GM19025 (cell line): ENCODE data around the gene TMEM129.

Experiments
- ATAC-seq: cut with Tn5 transposase; IDR thresholded peaks from one replicate; pipeline ENCODE4 v1.9.1; 2021; ENCODE audit warnings: mild to moderate bottlenecking, low read depth, moderate library complexity; ENCODE audit not compliant: unreplicated experiment

The TMEM129 gene

GRCh38 chr4:1759170-1759817 is 38.2 kb upstream of the TMEM129 start:
- ATAC-seq, result no peak

DNA sequence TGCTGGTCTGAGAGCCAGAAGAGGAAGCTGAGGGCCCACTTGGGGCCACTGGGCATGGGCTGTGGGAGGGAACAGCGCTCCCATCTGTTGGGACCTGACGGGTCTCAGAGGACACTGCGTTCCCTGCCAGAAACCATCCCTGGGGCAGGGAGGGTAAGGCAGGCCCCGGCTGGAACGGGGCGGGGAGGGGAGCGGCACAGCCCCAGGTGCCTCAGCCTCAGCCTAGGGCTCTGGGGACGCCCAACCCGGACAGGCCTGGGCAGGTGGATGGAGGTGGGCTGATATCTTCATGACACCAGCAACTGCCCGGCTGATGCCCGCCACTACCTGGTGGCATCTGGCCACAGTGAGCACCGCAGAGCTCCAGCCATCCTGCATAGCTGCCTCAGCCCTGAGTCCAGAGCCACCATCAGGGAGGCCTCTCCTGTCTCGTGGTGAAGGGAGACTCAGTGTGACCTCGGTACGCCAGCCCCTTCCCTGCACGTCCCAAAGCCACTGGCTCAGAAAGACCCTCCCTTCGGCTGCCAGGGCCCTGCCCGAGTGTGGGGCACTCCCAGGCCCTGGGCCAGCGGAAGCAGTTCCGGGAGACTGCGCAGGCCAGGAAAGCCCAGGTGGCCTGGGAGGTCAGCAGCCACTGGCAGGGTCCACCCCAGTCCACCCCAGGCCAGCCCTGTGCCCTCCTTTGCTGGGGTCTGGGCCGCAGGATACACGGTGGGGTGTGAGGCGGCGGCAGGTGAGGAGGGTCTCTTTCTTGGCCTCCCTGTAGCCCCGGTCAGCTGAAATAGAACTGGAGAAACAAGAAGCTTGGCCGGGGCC is 37.4 kb upstream of the TMEM129 start:
- ATAC-seq, result no peak

GRCh38 chr4:1757836-1758235 is 36.7 kb upstream of the TMEM129 start:
- ATAC-seq, result no peak

GRCh38 chr4:1756893-1757779 is 36.0 kb upstream of the TMEM129 start:
- no peak for ATAC-seq

DNA sequence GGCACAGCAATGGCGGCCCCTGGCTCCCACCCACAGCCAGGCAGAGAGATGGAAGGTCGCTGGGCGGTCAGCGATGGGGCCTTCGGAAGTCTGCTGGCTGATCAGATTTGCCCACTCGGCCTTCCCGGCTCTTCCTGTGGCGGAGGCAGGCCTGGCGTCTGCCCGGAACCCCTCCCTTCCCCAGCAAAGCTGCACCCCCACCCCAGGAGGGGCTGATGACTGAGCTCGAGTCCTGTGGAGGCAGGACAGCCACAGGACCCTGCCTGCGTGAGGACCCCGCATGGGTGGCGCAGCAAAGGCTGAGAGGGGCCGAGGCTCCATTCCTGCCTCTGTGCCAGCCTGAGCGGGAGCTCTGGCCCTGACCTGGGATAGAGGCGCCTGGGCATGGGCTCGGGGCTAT is 35.0 kb upstream of the TMEM129 start:
- ATAC-seq, result no peak

DNA sequence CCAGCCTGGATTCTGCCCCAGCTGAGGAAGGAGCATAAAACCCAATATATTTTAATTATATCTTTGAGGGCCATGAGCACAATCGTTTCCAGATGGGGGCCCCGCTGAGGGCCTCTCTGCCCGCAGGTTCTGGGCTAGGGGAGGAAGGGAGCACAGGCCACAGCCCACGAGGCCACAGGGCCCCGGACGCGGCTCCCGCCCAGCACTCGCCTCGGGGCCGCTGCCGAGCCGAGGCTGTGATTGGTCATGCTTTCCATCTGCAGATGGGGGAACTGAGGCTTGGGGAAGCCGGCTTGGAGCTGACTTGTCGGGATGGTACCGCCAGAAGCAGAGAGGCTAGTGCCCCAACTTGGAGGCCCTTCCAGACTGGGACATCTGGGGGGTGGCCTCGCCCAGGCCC is 34.2 kb upstream of the TMEM129 start:
- no peak for ATAC-seq

GRCh38 chr4:1754336-1754735 is 33.2 kb upstream of the TMEM129 start:
- no peak for ATAC-seq

DNA sequence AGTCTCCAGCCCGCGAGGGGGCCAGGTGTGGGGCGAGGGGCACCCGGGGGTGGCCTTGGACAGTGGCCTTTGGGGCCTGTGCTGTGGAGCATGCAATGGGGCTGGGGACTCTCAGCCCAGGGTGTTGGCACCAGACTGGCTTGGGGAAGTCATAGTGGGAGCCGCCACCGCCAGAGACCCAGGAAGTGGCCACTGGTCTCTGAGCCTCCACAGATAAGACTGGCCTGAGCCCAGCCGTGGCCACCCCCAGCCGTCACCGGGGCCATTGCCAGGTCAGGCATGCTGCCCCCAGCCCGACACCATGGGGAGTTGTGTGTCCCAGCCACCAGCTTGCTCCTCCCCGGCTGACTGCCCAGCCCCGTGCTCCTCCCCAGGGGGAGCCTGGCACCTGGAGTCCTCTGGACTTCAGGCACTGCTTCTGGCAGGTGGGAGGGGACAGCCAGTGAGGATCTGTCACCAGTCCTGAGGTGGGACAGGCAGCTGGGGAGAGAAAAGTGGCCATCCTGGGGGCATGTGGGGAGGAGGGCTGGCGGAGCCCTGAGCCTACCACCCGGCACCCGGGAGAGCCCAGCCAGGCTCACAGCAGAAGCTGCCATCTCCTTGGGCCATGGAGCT is 32.7 kb upstream of the TMEM129 start:
- no peak for ATAC-seq

DNA sequence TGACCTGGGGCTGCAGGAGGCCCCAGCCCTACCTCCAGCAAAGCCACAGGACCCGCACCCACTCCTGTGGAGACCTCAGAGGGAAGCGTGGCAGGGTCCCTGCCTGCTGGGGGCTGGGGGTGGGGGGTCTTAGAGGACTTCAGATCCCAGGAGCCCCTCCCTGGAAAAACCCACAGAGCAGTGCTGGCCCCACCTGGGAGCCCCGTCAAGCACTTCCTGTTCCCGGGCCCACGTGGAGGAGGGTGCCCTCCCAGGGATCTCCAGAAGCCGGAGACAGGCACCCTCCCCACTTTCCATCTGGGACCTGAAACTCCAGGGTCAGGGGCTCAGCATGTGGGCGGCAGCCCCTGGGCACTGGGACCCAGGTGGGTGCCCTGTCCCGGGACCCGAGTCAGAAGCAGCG is 32.2 kb upstream of the TMEM129 start:
- no peak for ATAC-seq

DNA sequence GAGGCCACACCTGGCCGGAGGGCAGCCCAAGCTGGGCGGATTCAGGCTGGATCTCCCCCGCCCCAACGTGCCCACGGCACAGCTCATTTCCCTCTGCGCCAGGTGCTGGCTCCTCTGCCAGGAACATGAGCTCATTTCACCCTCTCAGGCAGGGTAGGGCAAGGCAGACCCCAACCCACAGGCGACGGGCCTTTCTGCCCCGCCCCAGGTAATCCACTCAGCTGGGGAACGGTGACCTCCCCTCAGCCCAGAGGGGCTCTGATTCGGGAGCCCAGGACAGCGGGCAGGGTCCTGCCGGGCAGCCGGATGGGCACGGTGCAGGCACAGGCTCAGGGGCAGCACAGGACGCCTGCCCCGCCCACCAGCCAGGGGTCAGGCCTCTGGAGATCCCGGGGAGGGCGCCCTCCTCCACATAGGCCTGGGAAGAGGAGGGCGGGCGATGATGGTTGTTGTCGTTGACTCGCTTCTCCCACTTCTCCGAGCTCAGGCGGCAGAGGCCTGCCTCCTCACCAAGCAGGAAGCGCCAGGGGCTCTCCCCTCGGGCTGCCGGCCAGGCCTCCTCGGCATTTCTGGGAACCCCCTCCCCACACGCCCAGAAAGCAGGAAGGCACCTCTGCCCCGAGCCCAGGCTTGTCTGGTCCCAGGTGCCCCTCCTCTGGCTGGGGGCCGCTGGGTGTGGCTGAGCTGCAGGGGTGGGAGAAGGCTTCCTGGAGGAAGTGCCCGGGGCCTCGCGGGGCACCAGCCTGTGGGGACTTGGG is 31.3 kb upstream of the TMEM129 start:
- no peak for ATAC-seq

DNA sequence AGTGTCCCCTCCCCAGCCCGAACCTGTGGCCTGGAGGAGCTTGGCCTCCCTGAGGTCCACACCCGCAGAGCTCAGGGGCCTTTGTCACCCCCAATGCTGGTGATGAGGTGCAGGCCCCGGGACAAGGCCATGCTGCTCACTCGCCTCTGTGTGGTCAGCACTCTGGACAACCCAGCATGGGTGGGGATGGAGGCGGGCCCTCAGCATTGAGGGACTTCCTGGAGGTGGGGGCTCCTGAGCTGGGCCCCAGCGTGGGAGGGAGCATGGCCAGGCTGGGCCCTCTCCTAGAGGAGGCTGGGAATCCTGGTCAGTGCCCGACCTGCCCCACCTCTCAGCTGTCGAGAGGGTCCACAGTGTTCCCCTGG is 30.8 kb upstream of the TMEM129 start:
- no peak for ATAC-seq

DNA sequence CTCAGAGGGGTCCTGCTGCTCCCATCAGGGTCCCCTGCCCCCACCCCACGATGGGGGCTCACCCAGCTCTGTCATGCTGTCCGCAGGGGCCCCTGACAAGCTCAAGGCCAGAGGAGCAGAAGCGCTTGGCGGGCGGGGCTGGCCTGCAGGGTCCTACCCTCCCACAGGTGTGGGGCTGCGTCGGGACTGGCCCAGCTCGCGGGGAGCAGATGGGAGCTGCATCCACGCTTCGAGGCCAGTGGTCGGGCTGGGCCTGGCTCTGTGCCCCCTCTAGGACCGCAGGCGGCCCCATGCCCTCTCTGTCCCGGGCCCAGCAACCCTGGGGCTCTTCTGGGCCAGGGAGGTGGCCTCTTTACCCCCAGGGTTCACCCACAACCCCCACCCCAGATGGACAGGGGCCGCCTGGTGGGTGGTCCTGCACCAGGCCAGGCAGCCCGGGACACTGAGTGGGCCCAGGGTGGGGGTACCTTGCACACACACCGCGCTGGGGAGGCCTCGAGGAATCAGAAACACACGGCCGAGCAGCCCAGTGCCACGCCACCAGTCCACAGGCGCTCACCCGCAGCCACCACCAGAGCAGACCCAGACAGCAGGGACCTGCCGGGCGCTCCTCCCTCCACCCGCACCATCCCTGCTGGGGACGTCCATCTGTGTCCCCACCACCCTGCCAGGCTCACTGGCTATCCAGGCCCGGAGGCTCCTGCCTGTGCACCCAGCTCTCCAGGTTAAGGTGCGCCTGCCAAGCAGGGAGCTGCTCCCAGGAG is 30.2 kb upstream of the TMEM129 start:
- ATAC-seq, result no peak

- no peak for ATAC-seq
Observed at GRCh38 chr4:1750381-1751154, 29.4 kb upstream of the TMEM129 start.

DNA sequence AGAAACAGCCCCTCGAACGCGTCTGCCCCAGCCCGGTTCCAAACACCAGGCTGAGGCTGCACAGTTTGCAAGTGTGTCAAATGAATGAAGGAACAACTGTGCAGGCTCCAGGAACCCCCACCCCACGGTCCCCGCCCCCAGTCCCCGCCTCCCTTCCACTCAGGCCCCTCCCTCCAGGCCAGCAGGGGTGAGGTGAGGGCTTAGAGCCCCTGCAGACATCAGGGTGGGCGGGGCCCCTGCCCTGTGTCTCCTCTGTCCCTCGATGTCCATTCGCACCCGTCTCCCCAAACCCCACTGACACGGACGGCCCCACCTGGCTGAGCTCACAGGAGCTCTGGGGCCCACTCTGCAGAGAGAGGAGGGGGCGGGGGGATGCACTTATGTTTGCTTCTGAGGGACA is 28.7 kb upstream of the TMEM129 start:
- no peak for ATAC-seq

DNA sequence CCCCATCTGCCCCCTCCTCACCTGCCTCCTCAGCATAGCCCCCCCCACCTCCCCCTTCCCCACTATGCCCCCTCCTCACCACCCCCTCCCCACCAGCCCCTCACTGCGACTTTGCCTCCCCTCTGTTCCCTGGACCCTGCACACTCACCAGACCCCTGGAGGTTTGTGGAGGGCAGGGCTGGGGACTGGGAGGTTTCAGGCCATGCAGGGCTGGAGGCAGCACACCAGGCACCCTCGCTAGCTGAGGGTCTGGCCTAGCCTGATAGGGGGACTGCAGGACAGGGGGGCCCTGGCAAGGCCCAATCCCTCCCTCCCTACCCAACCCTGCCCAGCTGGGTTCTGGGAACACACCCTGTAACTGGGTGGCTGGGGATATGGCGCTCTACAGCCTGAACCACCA is 28.2 kb upstream of the TMEM129 start:
- no peak for ATAC-seq

- no peak for ATAC-seq
Observed at GRCh38 chr4:1748465-1748995, 27.4 kb upstream of the TMEM129 start.

DNA sequence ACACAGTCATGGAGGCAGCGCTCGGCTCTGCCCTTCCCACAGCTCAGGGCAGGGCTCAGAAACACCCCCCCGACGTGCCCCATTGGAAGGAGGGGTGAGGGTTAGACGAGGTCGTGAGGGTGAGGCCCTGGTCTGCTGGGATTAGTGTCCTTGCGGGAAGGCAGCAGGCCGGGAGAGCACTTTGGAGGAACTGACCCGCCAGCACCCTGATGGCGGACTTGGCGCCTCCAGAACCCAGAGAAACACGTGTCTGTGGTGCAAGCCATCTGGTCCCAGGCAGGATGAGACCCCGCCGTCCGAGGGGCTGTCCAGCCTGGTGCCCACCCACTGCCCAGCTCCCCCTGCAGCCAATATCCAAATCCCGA is 26.5 kb upstream of the TMEM129 start:
- ATAC-seq, result no peak

DNA sequence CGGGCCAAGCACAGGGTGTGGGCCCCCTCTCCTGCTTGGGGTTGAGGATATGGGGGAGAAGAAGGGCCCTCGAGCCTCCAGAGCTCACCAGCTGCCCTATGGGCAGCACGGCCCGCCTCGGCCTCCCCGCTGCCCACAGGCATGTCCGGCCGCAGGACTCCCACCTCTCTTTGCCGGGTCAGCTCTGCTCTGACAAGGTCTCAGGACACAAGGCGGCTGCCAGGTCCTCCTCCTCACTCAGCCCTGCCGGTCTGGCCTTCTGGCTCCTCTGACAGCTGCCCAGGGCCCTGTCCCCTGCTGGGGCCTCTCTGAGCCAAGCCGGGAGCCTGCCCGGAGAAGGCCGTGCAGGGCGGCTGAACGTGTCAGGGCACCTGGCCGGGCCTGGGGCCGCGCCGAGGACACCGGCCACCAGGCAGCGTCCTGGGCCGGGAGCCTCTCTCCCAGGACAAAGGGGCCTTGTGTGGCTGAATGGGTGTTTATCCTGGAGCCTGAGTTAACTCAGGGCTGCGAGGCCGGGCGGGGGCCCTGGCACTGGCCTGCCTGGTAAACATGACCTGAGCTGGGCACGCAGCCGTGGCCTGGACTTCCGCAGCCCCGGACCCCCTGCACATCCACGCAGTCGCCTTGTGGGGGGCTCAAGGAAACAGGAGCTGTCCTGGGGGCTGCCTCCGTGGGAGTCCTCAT is 25.9 kb upstream of the TMEM129 start:
- no peak for ATAC-seq
